Regular cardiac myocyte (primary cell): Measurements from ENCODE around the gene REST. TPM values are rescaled to one million over a fixed set of nuclear protein-coding genes. Genes with fewer than 3 reads are reported as not detected.

ENCODE experiments used
- total RNA-seq: library from RNA; depleted of rRNA; stranded (reverse); fragments of >200 nt; gene quantifications from 2 replicates; pipeline ENCODE4 v1.2.3, GENCODE V29; 2014

The REST gene
- total RNA-seq = 23.4 and 40.6 TPM in 2 replicates

GRCh38 chr4:56907489-56908205 is at the start of gene REST:
Gene REST (plus strand): TSS chr4:56907900. CDS start chr4:56910639, 2,739 bp downstream.

DNA sequence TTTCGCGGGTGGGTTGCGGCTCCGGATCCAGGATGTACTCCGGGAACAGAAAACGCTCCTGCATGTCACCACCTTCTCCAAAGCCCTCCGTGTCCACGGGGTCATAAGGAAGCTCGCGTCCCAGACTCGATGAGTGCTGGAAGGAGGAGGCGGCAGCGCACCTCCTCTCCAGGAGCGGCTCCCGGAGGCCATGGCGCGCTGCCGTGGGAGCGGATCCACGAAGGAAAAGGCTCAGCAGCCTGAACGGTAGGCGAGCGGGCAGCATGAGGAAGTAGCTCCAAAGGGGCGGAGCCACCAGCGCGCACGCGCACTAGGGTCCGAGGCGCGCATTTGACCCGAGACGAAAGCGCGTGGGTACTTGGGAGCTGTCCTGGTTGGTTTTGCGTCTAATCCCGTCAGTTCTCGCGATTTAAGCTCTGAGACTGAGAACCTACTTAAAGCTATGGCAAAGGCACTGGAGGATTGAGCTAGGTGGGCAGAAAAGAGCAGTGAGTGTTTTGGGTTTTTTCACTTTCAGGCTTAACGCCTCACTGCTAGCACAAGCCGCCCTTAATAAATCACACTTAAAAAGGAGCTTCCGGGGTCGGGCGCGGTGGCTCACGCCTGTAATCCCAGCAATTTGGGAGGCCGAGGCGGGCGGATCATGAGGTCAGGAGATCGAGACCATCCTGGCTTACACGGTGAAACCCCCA is 69.8 kb downstream of the REST start, which contains the start of gene NOA1:
Gene NOA1, minus strand, starts transcription at position 286 of the 692 bp plus-strand sequence. Its CDS starts 21 bp downstream, at position 265.

GRCh38 chr4:56978750-56979303 is 71.1 kb downstream of the REST start, which contains the start of gene POLR2B:
Gene POLR2B (plus strand): TSS chr4:56978896. CDS start chr4:56978986, 90 bp downstream.

Other genes starting within 250 kb of the REST start
- gene HOPX, start 226.6 kb upstream of the REST start, total RNA-seq = 0.19 and 2.8 TPM in 2 replicates
- not detected in 2 replicates for gene SPINK2, start 86.2 kb upstream of the REST start, total RNA-seq
- 12.7 and 14.7 TPM in 2 replicates for gene NOA1, start 69.7 kb downstream of the REST start, total RNA-seq
- 101 and 126 TPM in 2 replicates for gene POLR2B, start 71.0 kb downstream of the REST start, total RNA-seq
- 579 and 2,784 TPM in 2 replicates for gene IGFBP7, start 202.5 kb downstream of the REST start, total RNA-seq